MM.1S (cell line): ENCODE results near the gene NOS3.
"Not testable (repeated sequence)": the region's sequence is repeated elsewhere in the genome, so short reads cannot be mapped to it uniquely, and the experiment has no call there.

Experiments
- DNase-seq: peaks from one replicate; pipeline ENCODE4 v3.0.0-alpha.2; 2015
- H2AFZ ChIP-seq: fragments of 300-600 bp; sonication (generic); 2 replicates; pipeline ENCODE4 v1.6.0; 2016; ENCODE audit warnings: antibody characterized with exemption, low read length
- H3F3A ChIP-seq: fragments of 300-600 bp; sonication (generic); 2 replicates; pipeline ENCODE4 v1.6.1; 2016; ENCODE audit warnings: mild to moderate bottlenecking, antibody characterized with exemption, low read length, moderate library complexity, mixed read lengths; ENCODE audit not compliant: insufficient read depth
- H3K27ac ChIP-seq: fragments of 300-600 bp; sonication (generic); 2 replicates; pipeline ENCODE4 v1.5.1; 2016; ENCODE audit warnings: mild to moderate bottlenecking, low read length
- H3K27me3 ChIP-seq: fragments of 300-600 bp; sonication (generic); replicated peaks from 2 replicates; pipeline ENCODE4 v1.6.0; 2016; ENCODE audit warnings: low read length; ENCODE audit not compliant: insufficient read depth
- H3K36me3 ChIP-seq: fragments of 300-600 bp; sonication (generic); replicated peaks from 2 replicates; pipeline ENCODE4 v1.6.1; 2016; ENCODE audit warnings: mild to moderate bottlenecking, low read length, mixed read lengths; ENCODE audit not compliant: insufficient read depth
- H3K4me1 ChIP-seq: fragments of 300-600 bp; sonication (generic); 2 replicates; pipeline ENCODE4 v1.6.1; 2016; ENCODE audit warnings: low read length, mixed read lengths
- H3K4me2 ChIP-seq: fragments of 300-600 bp; sonication (generic); 2 replicates; pipeline ENCODE4 v1.6.0; 2016; ENCODE audit warnings: low read depth, low read length
- H3K4me3 ChIP-seq: fragments of 300-600 bp; sonication (generic); 2 replicates; pipeline ENCODE4 v1.5.1; 2016; ENCODE audit warnings: low read length, mixed read lengths
- H3K79me2 ChIP-seq: fragments of 300-600 bp; sonication (generic); 2 replicates; pipeline ENCODE4 v1.6.1; 2016; ENCODE audit warnings: mixed run types, low read length, mixed read lengths
- H3K9ac ChIP-seq: fragments of 300-600 bp; sonication (generic); 2 replicates; pipeline ENCODE4 v1.6.1; 2016; ENCODE audit warnings: low read length, mixed read lengths
- H3K9me2 ChIP-seq: fragments of 300-600 bp; sonication (generic); replicated peaks from 2 replicates; pipeline ENCODE4 v1.6.1; 2016; ENCODE audit warnings: mild to moderate bottlenecking, low read length, mixed read lengths; ENCODE audit not compliant: insufficient read depth
- H3K9me3 ChIP-seq: fragments of 300-600 bp; sonication (generic); replicated peaks from 2 replicates; pipeline ENCODE4 v1.6.1; 2016; ENCODE audit warnings: mild to moderate bottlenecking, low read length, mixed read lengths; ENCODE audit not compliant: insufficient read depth
- H4K20me1 ChIP-seq: fragments of 300-600 bp; sonication (generic); 2 replicates; pipeline ENCODE4 v1.6.1; 2016; ENCODE audit warnings: mild to moderate bottlenecking, low read length, moderate library complexity, mixed read lengths; ENCODE audit not compliant: insufficient read depth
- CTCF ChIP-seq: fragments of 300-600 bp; sonication (generic); IDR thresholded peaks from 2 replicates; pipeline ENCODE4 v1.5.1; 2016; ENCODE audit warnings: antibody characterized with exemption, low read length, mixed read lengths
- EZH2 ChIP-seq: fragments of 300-600 bp; sonication (generic); optimal IDR thresholded peaks from 2 replicates; pipeline ENCODE3; 2017; ENCODE audit warnings: low read depth, mild to moderate bottlenecking, antibody characterized with exemption, low read length, mixed read lengths
- EZH2phosphoT487 ChIP-seq: fragments of 300-600 bp; sonication (generic); IDR thresholded peaks from 2 replicates; pipeline ENCODE4 v1.6.1; 2018; ENCODE audit warnings: antibody characterized with exemption, low read length

Gene NOS3

GRCh38 chr7:151039850-151040548, 49.2 kb downstream of the NOS3 start:
- Histone ChIP-seq H3K36me3 (no peaks in the 10 kb centered on the region), H3K9me3 (no peaks in the 10 kb centered on the region), H3K4me3 (no peak overlapping the region), H3K27me3 (no peaks in the 10 kb centered on the region), H3K27ac (no peak overlapping the region), H3K9ac (no peak overlapping the region), H3K4me2 (no peak overlapping the region), H3F3A (no peaks in the 10 kb centered on the region), H3K79me2 (no peaks in the 10 kb centered on the region), H4K20me1 (no peaks in the 10 kb centered on the region), H3K9me2 (no peaks in the 10 kb centered on the region), H3K4me1 (no peaks in the 10 kb centered on the region), H2AFZ (no peak overlapping the region)
- TF ChIP-seq EZH2phosphoT487 (no peak), CTCF (no peak), EZH2 (no peak)
- DNase-seq, result no peak

- H3K9me2 ChIP-seq, result no peaks in the 10 kb centered on the region
- H3K27ac ChIP-seq, result no peak overlapping the region
- DNase-seq, result no peak
- H3K79me2 ChIP-seq, result no peaks in the 10 kb centered on the region
- no peaks in the 10 kb centered on the region for H3F3A ChIP-seq
- H2AFZ ChIP-seq, result no peak overlapping the region
- H3K9me3 ChIP-seq, result no peaks in the 10 kb centered on the region
- no peak overlapping the region for H3K9ac ChIP-seq
- H4K20me1 ChIP-seq, result no peaks in the 10 kb centered on the region
- H3K27me3 ChIP-seq, result no peaks in the 10 kb centered on the region
- no peaks in the 10 kb centered on the region for H3K36me3 ChIP-seq
- H3K4me3 ChIP-seq, result no peak overlapping the region
- no peak overlapping the region for H3K4me2 ChIP-seq
- TF ChIP-seq EZH2phosphoT487 (no peak), EZH2 (no peak), CTCF (no peak)
- H3K4me1 ChIP-seq, result no peaks in the 10 kb centered on the region
These were observed 50.0 kb downstream of the NOS3 start for GRCh38 chr7:151040616-151041375.

- not testable (repeated sequence) for H3K79me2 ChIP-seq, H3K4me2 ChIP-seq, H3K9me3 ChIP-seq, H3F3A ChIP-seq, H2AFZ ChIP-seq, H3K36me3 ChIP-seq, H3K4me3 ChIP-seq, H4K20me1 ChIP-seq, H3K4me1 ChIP-seq, H3K9me2 ChIP-seq, H3K27ac ChIP-seq, H3K27me3 ChIP-seq, H3K9ac ChIP-seq, DNase-seq
These were observed 52.6 kb downstream of the NOS3 start for GRCh38 chr7:151043449-151043848.

GRCh38 chr7:151043959-151044358, 53.1 kb downstream of the NOS3 start:
- no peak overlapping the region for H3K4me2 ChIP-seq
- DNase-seq, result no peak
- H3K27me3 ChIP-seq, result no peaks in the 10 kb centered on the region
- no peak overlapping the region for H3K9ac ChIP-seq
- no peaks in the 10 kb centered on the region for H4K20me1 ChIP-seq
- no peaks in the 10 kb centered on the region for H3K4me1 ChIP-seq
- no peaks in the 10 kb centered on the region for H3F3A ChIP-seq
- H2AFZ ChIP-seq, result no peak overlapping the region
- no peak overlapping the region for H3K27ac ChIP-seq
- no peaks in the 10 kb centered on the region for H3K36me3 ChIP-seq
- H3K9me2 ChIP-seq, result no peaks in the 10 kb centered on the region
- TF ChIP-seq EZH2phosphoT487 (no peak), EZH2 (no peak), CTCF (no peak)
- no peaks in the 10 kb centered on the region for H3K9me3 ChIP-seq
- no peak overlapping the region for H3K4me3 ChIP-seq
- no peaks in the 10 kb centered on the region for H3K79me2 ChIP-seq
